ENCODE measurements around the gene ATP6V0A4. TPM values are rescaled to one million over a fixed set of nuclear protein-coding genes. Genes with fewer than 3 reads are reported as not detected.

ATP6V0A4 gene
- total RNA-seq, 3 donors from 2014 or later (not counting 1 experiment from before 2014, with no cell fraction given) = not detected

DNA sequence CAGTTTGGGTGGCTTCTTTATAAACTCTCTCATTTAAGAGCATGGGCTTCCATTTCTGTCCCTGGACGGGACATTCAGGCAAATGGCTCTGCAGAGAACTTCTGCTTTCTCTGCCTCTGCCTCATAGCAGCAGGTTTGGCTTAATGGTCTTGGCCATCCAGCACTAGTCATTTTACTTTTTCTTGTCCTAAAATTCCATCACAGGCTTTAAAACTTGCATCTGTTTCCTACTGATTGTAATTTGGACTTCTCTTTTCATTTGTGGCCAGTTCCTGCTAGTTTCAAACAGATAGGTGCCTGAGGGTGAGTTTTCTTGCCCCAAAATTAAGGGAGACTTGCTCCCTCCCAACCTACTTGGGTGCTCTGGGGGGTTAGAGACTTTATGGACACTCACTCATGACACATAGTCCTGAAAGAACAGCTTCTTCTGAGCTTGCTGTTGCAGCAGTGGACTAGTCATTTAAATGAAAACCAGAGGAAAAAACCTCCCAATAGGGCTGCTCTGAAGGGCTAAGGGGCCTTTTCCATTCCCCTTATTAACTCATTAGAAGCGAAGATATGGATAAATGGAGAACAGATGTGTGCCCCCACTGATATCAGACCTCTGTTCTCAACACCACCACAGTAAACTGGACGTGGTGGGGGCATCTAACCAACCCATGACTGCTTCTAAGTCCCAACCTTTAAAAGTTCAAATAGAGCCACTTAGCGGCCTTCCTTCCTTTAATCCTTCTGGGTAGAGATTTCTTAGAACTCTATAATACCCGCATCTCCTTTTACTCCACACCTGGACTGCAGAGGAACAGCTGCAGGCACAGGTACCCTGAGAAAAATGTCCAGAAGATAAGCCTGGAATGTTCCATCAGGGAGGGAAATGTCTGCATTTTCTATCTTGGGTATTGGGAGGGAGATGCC, 135.7 kb downstream of the ATP6V0A4 start:
- WGBS (ENCODE audit: insufficient coverage) = 59% methylated on average over 4 of the region's 5 CpGs
- no peak overlapping the region for H3K27ac ChIP-seq (ENCODE audit: low read length)
- Mint-ChIP-seq H3K4me1 (peaks cover 0 to 11% of the 10 kb centered on the region in 2 donors), H3K27ac (no peak overlapping the region), H3K9me3 (no peaks in the 10 kb centered on the region), H3K27me3 (ENCODE audit: low read depth in 2 of 2) (peaks cover 31 to 38% of the 10 kb centered on the region in 2 donors), H3K36me3 (no peaks in the 10 kb centered on the region), H3K4me3 (no peak overlapping the region)
- DNase-seq (no peak), ATAC-seq (no peak)
- no peaks in the 10 kb centered on the region for H3K9me3 ChIP-seq (ENCODE audit: control insufficient read depth, insufficient read depth, low read length)
- H3K4me3 ChIP-seq (ENCODE audit: low read length) = no peak overlapping the region
- H3K4me1 ChIP-seq (ENCODE audit: control insufficient read depth, insufficient read depth, low read length) = peaks cover 5% of the 10 kb centered on the region
- TF ChIP-seq, protein P1, sequence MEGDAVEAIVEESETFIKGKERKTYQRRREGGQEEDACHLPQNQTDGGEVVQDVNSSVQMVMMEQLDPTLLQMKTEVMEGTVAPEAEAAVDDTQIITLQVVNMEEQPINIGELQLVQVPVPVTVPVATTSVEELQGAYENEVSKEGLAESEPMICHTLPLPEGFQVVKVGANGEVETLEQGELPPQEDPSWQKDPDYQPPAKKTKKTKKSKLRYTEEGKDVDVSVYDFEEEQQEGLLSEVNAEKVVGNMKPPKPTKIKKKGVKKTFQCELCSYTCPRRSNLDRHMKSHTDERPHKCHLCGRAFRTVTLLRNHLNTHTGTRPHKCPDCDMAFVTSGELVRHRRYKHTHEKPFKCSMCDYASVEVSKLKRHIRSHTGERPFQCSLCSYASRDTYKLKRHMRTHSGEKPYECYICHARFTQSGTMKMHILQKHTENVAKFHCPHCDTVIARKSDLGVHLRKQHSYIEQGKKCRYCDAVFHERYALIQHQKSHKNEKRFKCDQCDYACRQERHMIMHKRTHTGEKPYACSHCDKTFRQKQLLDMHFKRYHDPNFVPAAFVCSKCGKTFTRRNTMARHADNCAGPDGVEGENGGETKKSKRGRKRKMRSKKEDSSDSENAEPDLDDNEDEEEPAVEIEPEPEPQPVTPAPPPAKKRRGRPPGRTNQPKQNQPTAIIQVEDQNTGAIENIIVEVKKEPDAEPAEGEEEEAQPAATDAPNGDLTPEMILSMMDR (IDR thresholded peaks at IDR 0.05) = no peak
- intact Hi-C loops (cut with micrococcal nuclease) = loop anchor here (10.0 kb wide), 1 partner anchor 58 kb away; no protein-coding TSS in a partner anchor
- H3K36me3 ChIP-seq (ENCODE audit: control insufficient read depth, insufficient read depth, low read length) = no peaks in the 10 kb centered on the region
- H3K27me3 ChIP-seq (ENCODE audit: control insufficient read depth, insufficient read depth, low read length) = peaks cover 8% of the 10 kb centered on the region

DNA sequence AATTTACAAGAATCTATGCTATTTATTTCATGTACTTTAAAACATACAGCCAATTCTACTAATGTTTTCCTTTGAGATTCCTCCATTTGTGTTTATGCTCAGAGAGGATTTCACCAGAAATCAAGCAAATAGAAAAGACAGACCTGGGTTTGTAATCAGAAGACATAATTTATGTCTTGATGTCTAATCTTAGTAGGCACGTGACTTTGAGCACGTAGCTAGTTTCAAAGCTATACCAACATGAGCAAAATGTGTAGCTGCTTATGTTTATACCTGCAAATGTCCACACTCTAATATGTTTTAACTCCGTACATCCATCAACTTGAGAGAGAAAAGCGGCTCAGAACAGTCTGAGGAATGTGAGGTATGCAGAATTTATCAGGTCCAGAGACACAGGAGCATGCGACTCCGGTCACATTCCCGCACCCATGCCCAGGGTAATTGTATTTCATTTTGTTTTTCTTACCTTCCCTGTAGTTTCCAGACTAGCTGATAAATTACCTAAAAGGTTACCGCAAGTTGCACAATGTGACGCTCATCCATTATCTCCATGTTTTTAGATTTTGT, 136.8 kb downstream of the ATP6V0A4 start:
- H3K4me3 ChIP-seq (ENCODE audit: low read length) = no peak overlapping the region
- H3K27me3 ChIP-seq (ENCODE audit: control insufficient read depth, insufficient read depth, low read length) = peaks cover 8% of the 10 kb centered on the region
- Mint-ChIP-seq H3K27ac (no peak overlapping the region), H3K36me3 (no peaks in the 10 kb centered on the region), H3K4me3 (no peak overlapping the region), H3K9me3 (no peaks in the 10 kb centered on the region), H3K4me1 (peaks cover 0 to 11% of the 10 kb centered on the region in 2 donors), H3K27me3 (ENCODE audit: low read depth in 2 of 2) (peaks cover 22 to 32% of the 10 kb centered on the region in 2 donors)
- intact Hi-C loops (cut with micrococcal nuclease) = loop anchor here (10.0 kb wide), 1 partner anchor 56 kb away; no protein-coding TSS in a partner anchor
- H3K4me1 ChIP-seq (ENCODE audit: control insufficient read depth, insufficient read depth, low read length) = peaks cover 5% of the 10 kb centered on the region
- no peaks in the 10 kb centered on the region for H3K9me3 ChIP-seq (ENCODE audit: control insufficient read depth, insufficient read depth, low read length)
- TF ChIP-seq, protein P1 (IDR thresholded peaks at IDR 0.05) = no peak
- WGBS (ENCODE audit: insufficient coverage) = 99% methylated on average over 7 of the region's 9 CpGs
- no peak overlapping the region for H3K27ac ChIP-seq (ENCODE audit: low read length)
- ATAC-seq (no peak), DNase-seq (no peak)
- no peaks in the 10 kb centered on the region for H3K36me3 ChIP-seq (ENCODE audit: control insufficient read depth, insufficient read depth, low read length)

DNA sequence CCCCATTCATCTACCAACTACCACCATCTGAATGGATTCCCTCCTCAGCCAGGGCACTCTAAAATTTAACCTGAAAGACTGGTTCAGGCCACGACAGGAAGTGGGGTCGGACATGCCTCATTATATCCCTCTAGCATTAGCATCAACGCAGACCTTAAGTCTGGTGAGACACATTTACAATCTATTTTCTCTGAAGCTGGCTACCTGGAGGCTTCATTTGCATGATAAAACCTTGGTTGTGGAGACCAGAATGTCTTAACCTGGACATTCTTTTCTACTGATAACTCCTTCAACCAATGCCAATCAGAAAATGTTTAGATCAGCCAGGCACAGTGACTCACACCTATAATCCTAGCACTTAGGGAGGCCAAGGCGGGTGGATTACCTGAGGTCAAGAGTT, 139.1 kb downstream of the ATP6V0A4 start:
- H3K9me3 ChIP-seq (ENCODE audit: control insufficient read depth, insufficient read depth, low read length) = peaks cover 4% of the 10 kb centered on the region
- intact Hi-C loops (cut with micrococcal nuclease) = no loop called here
- no peaks in the 10 kb centered on the region for H3K27me3 ChIP-seq (ENCODE audit: control insufficient read depth, insufficient read depth, low read length)
- Mint-ChIP-seq H3K27ac (no peak overlapping the region), H3K27me3 (ENCODE audit: low read depth in 2 of 2) (peaks cover 13 to 17% of the 10 kb centered on the region in 2 donors), H3K4me1 (peaks cover 0 to 3% of the 10 kb centered on the region in 2 donors), H3K36me3 (no peaks in the 10 kb centered on the region), H3K4me3 (no peak overlapping the region), H3K9me3 (no peaks in the 10 kb centered on the region)
- DNase-seq (no peak), ATAC-seq (no peak)
- WGBS (ENCODE audit: insufficient coverage) = 81% methylated on average over 4 of the region's 4 CpGs
- TF ChIP-seq, protein P1 (IDR thresholded peaks at IDR 0.05) = no peak
- no peak overlapping the region for H3K4me3 ChIP-seq (ENCODE audit: low read length)
- no peaks in the 10 kb centered on the region for H3K36me3 ChIP-seq (ENCODE audit: control insufficient read depth, insufficient read depth, low read length)
- H3K4me1 ChIP-seq (ENCODE audit: control insufficient read depth, insufficient read depth, low read length) = no peaks in the 10 kb centered on the region
- no peak overlapping the region for H3K27ac ChIP-seq (ENCODE audit: low read length)
